HepG2 (cell line): ENCODE measurements around the gene BIRC2. TPM values are rescaled to one million over a fixed set of nuclear protein-coding genes. Genes with fewer than 3 reads are reported as not detected.
A peak's percentile ranks its signal among the peaks of the same experiment; 100 is the strongest.

Source experiments
- ATAC-seq: fragments of 200-7000 bp; cut with Tn5 transposase; 3 replicates; pipeline ENCODE4 v1.9.1; 2020; ENCODE audit warnings: mild to moderate bottlenecking, moderate library complexity
- BruUV-seq: library from RNA; stranded (reverse); fragments of 400-500 nt; replicated peaks from 2 replicates; lab custom pipeline; 2021; lab: Mats Ljungman, UMichigan
- CTCF ChIA-PET: fragments of 300-600 bp; formaldehyde crosslinking; extraction: SDS; loops from one replicate; lab custom pipeline; 2021; ENCODE audit warnings: low total read pairs, inconsistent platforms, low intra/inter-chr PET ratio; lab: Yijun Ruan, JAX
- POLR2A ChIA-PET: fragments of 350-600 bp; sonication (Branson Sonifier 250); formaldehyde crosslinking; loops from one replicate; lab custom pipeline; 2020; ENCODE audit warnings: antibody characterized with exemption, inconsistent platforms; lab: Yijun Ruan, JAX
- DNase-seq: peaks from one replicate; pipeline ENCODE4 v3.0.0-alpha.2; 2015; ENCODE audit warnings: low spot score
- FAIRE-seq: peaks from 3 replicates; lab custom pipeline; 2011; peaks lifted over from hg19 to GRCh38; lab: Jason Lieb, UNC
- H2AFZ ChIP-seq: one replicate; pipeline ENCODE4 v1.6.1; 2011; ENCODE audit warnings: low read length, inconsistent platforms
- H3K27ac ChIP-seq: fragments of 300-600 bp; 3 replicates; pipeline ENCODE4 v1.8.0; 2011; ENCODE audit warnings: mixed run types, mild to moderate bottlenecking, mixed read lengths, low read length, inconsistent platforms; ENCODE audit not compliant: insufficient read depth; ENCODE audit errors: extremely low read length
- H3K27me3 ChIP-seq, 2 experiments: fragments of 200-600 bp in 1 of 2; 2 replicates in 1 of 2; 3 replicates in 1 of 2; pipeline versions ENCODE4 v1.6.0 to v1.8.0; 2011; ENCODE audit warnings: low read length in 2 of 2, mild to moderate bottlenecking in 2 of 2, moderate library complexity in 2 of 2, inconsistent platforms in 1 of 2; ENCODE audit not compliant: insufficient read depth in 2 of 2, control insufficient read depth in 1 of 2
- H3K36me3 ChIP-seq, 2 experiments: fragments of 200-600 bp in 1 of 2; replicated peaks in 1 of 2; 2 replicates in 1 of 2; 3 replicates in 1 of 2; pipeline versions ENCODE4 v1.5.1 to v1.8.0; 2011; ENCODE audit warnings: low read length in 2 of 2, inconsistent platforms in 1 of 2; ENCODE audit not compliant: insufficient read depth in 2 of 2, control insufficient read depth in 1 of 2
- H3K4me1 ChIP-seq: 2 replicates; pipeline ENCODE4 v1.5.1; 2012; ENCODE audit warnings: low read length, inconsistent platforms; ENCODE audit not compliant: insufficient read depth
- H3K4me2 ChIP-seq: 2 replicates; pipeline ENCODE4 v1.6.0; 2011; ENCODE audit warnings: low read depth, low read length, inconsistent platforms
- H3K4me3 ChIP-seq, 3 experiments: fragments of 200-600 bp in 1 of 3; sonication (generic), shearing (Covaris generic) in 1 of 3; replicated peaks in 1 of 3; 2 replicates each; pipeline ENCODE4 v1.5.1; 2011 to 2016; ENCODE audit warnings: low read length in 3 of 3, inconsistent platforms in 2 of 3, low read depth in 2 of 3, mild to moderate bottlenecking in 2 of 3, control low read depth in 1 of 3, mixed read lengths in 1 of 3; ENCODE audit not compliant: insufficient read depth in 1 of 3
- H3K79me2 ChIP-seq: one replicate; pipeline ENCODE4 v1.6.1; 2011; ENCODE audit warnings: low read length, inconsistent platforms; ENCODE audit not compliant: insufficient read depth
- H3K9ac ChIP-seq: 2 replicates; pipeline ENCODE4 v1.6.0; 2011; ENCODE audit warnings: mild to moderate bottlenecking, low read depth, low read length, inconsistent platforms; ENCODE audit not compliant: insufficient read depth
- H3K9me3 ChIP-seq: 2 replicates; pipeline ENCODE4 v1.5.1; 2012; ENCODE audit warnings: mild to moderate bottlenecking, low read length
- H4K20me1 ChIP-seq: 2 replicates; pipeline ENCODE4 v1.6.0; 2011; ENCODE audit warnings: inconsistent platforms, mild to moderate bottlenecking, low read length, moderate library complexity; ENCODE audit not compliant: insufficient read depth
- AGO2 ChIP-seq: fragments of 200-400 bp; formaldehyde crosslinking; optimal IDR thresholded peaks from 2 replicates; pipeline ENCODE3; 2017; ENCODE audit warnings: mild to moderate bottlenecking, low read depth, low read length, moderate library complexity
- ARNT ChIP-seq: fragments of 450-650 bp; IDR thresholded peaks from 2 replicates; pipeline ENCODE4 v1.6.1; 2017
- CENPT ChIP-seq: sonication (generic); formaldehyde crosslinking; IDR thresholded peaks from 2 replicates; pipeline ENCODE4 v1.8.0; 2022; ENCODE audit warnings: low read depth, mild to moderate bottlenecking, moderate library complexity, missing genetic modification reagents
- RBM22 ChIP-seq: fragments of 200-400 bp; formaldehyde crosslinking; optimal IDR thresholded peaks from 2 replicates; pipeline ENCODE3; 2017; ENCODE audit warnings: mild to moderate bottlenecking, low read length, moderate library complexity
- ZBTB7A ChIP-seq: sonication (generic); formaldehyde crosslinking; IDR thresholded peaks from 2 replicates; pipeline ENCODE4 v1.8.0; 2022; ENCODE audit warnings: mild to moderate bottlenecking, missing genetic modification reagents
- WGBS: methylation state at CpG from one replicate; pipeline ENCODE4 v1.1.6; 2017; ENCODE audit warnings: low lambda C conversion rate; 5-methylcytosine and 5-hydroxymethylcytosine counted together
- in situ Hi-C: cut with HindIII; loops from 2 replicates; pipeline ENCODE4 v1.10.0; 2017; ENCODE audit warnings: low pct_unique_long_range_greater_than_20kb; ENCODE audit not compliant: extremely low pct_ligation_motif_present
- intact Hi-C: fragments of 100-400 bp; cut with micrococcal nuclease; formaldehyde crosslinking; loops from one replicate; pipeline ENCODE4 v1.10.0; 2022; ENCODE audit not compliant: unreplicated experiment
- polyA plus RNA-seq, 8 experiments: library from polyadenylated mRNA; depleted of rRNA in 3 of 8; stranded (reverse) in 7 of 8; unstranded in 1 of 8; fragments of >200 nt; fragmentation: Illumina TruSeq in 4 of 8; extraction: Trizol in 4 of 8; gene quantifications; 2 replicates each; pipeline versions ENCODE4 v1.2.1 to v1.2.3, GENCODE V29; 2011 to 2016; ENCODE audit warnings: low read depth in 4 of 8, missing spikeins in 1 of 8, mixed read lengths in 1 of 8; ENCODE audit not compliant: insufficient read depth in 1 of 8
- total RNA-seq, 5 experiments: library from RNA; depleted of rRNA; stranded (reverse); fragments of >200 nt; fragmentation: Illumina TruSeq; extraction: Trizol; gene quantifications; 2 replicates each; pipeline ENCODE4 v1.2.3, GENCODE V29; 2016; ENCODE audit warnings: low read depth in 1 of 5

Gene BIRC2
- total and polyA plus RNA-seq, 2 of the 13 experiments (the other 11 are each of a cell fraction or from before 2014, with no cell fraction given): 61.7 to 62.2 TPM

DNA sequence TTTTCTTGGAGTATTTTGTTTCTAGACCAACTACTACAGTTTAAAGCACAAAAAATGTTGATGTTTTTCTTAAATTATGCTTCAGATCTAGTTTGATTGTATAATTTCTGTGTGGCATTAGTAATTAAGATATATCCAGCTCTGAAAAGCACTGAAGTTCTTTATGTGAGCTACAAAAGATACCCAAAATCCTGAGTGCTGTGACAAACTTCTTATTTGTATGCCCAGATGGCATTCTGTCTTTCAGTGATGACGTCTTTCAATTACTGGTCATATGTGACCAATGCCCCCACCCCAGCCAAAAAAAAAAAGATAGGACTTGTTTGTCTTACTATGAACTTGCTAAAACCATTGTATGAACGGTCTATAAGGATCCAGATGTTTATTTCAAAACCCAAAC, 51.3 kb downstream of the BIRC2 start:
- Histone ChIP-seq H3K4me2 (no peak overlapping the region), H4K20me1 (peaks cover 37% of the 10 kb centered on the region), H2AFZ (no peak overlapping the region), H3K36me3 (peaks cover 16 to 60% of the 10 kb centered on the region in 2 experiments), H3K9me3 (no peaks in the 10 kb centered on the region), H3K79me2 (peaks cover 8% of the 10 kb centered on the region), H3K4me3 (no peak overlapping the region), H3K27ac (no peak overlapping the region), H3K9ac (no peak overlapping the region), H3K4me1 (no peaks in the 10 kb centered on the region; the same call in 1 of the 2 replicates), H3K27me3 (no peaks in the 10 kb centered on the region)
- in situ Hi-C loops: no loop called here
- CTCF ChIA-PET: no interaction called here
- no peak for FAIRE-seq
- intact Hi-C loops: no loop called here
- TF ChIP-seq ARNT (no peak), CENPT (CRISPR knock-in tag) (no peak), RBM22 (peak; percentile 92), AGO2 (peak; percentile 24)
- POLR2A ChIA-PET: no interaction called here
- ATAC-seq: no peak
- DNase-seq: no peak
- BruUV-seq: no TSS peak
- 98% methylated on average over 2 of the region's 2 CpGs for WGBS

- H4K20me1 ChIP-seq: peaks cover 42% of the 10 kb centered on the region
- in situ Hi-C loops: no loop called here
- ChIA-PET CTCF (no interaction called here), POLR2A (no interaction called here)
- no peak overlapping the region for H3K4me3 ChIP-seq
- no peak for FAIRE-seq
- TF ChIP-seq ZBTB7A (CRISPR knock-in tag): no peak
- TF ChIP-seq RBM22: peak; percentile 37
- H3K9ac ChIP-seq: no peak overlapping the region
- ATAC-seq: peak; percentile 20; the same call in 1 of the 3 replicates
- no peaks in the 10 kb centered on the region for H3K9me3 ChIP-seq
- WGBS: 100% methylated on average over 2 of the region's 2 CpGs
- no TSS peak for BruUV-seq
- H3K79me2 ChIP-seq: peaks cover 17% of the 10 kb centered on the region
- DNase-seq: no peak
- H3K4me2 ChIP-seq: no peak overlapping the region
- H3K27ac ChIP-seq: no peak overlapping the region
- peaks cover 17 to 67% of the 10 kb centered on the region in 2 experiments for H3K36me3 ChIP-seq
- intact Hi-C loops: no loop called here
- H3K27me3 ChIP-seq: no peaks in the 10 kb centered on the region
- no peaks in the 10 kb centered on the region for H3K4me1 ChIP-seq
- no peak overlapping the region for H2AFZ ChIP-seq
Observed at GRCh38 chr11:102399189-102399588, 52.2 kb downstream of the BIRC2 start.
